K562 (cell line): Measurements from ENCODE around the gene DNAH1. TPM values are rescaled to one million over a fixed set of nuclear protein-coding genes. Genes with fewer than 3 reads are reported as not detected.

Source experiments
- ATAC-seq: fragments of 200-7000 bp; cut with Tn5 transposase; 3 replicates; pipeline ENCODE4 v1.9.1; 2020; ENCODE audit warnings: moderate library complexity
- BruUV-seq: library from RNA; stranded (reverse); fragments of 400-500 nt; replicated peaks from 2 replicates; lab custom pipeline; 2021; lab: Mats Ljungman, UMichigan
- CTCF ChIA-PET: fragments of 300-600 bp; formaldehyde crosslinking; extraction: SDS; loops from one replicate; lab custom pipeline; 2021; ENCODE audit warnings: low intra/inter-chr PET ratio; lab: Yijun Ruan, JAX
- POLR2A ChIA-PET: fragments of 300-600, 350-650 bp; sonication (Branson Sonifier 250); formaldehyde crosslinking; extraction: SDS; loops from one replicate; lab custom pipeline; 2021; ENCODE audit warnings: antibody characterized with exemption, inconsistent platforms; lab: Yijun Ruan, JAX
- DNase-seq, 4 experiments: peaks; one replicate each; pipeline versions ENCODE4 v3.0.0 to v3.0.0-alpha.2; 2011 to 2018; ENCODE audit warnings: low spot score in 3 of 4, mixed read lengths in 3 of 4; ENCODE audit errors: extremely low read depth in 1 of 4
- FAIRE-seq: peaks from 2 replicates; lab custom pipeline; 2011; peaks lifted over from hg19 to GRCh38; lab: Jason Lieb, UNC
- H2AFZ ChIP-seq: 2 replicates; pipeline ENCODE4 v1.6.0; 2011; ENCODE audit warnings: low read depth, low read length, control low read depth, inconsistent platforms
- H3K27ac ChIP-seq: fragments of 200-600 bp; 3 replicates; pipeline ENCODE4 v1.8.0; 2011; ENCODE audit warnings: low read depth, mild to moderate bottlenecking, control low read depth, inconsistent platforms, low read length, moderate library complexity, mixed read lengths; ENCODE audit errors: extremely low read depth
- H3K27me3 ChIP-seq, 2 experiments: fragments of 300-600 bp in 1 of 2; 2 replicates in 1 of 2; 3 replicates in 1 of 2; pipeline versions ENCODE4 v1.6.0 to v1.8.0; 2011; ENCODE audit warnings: inconsistent platforms in 2 of 2, low read length in 2 of 2, mild to moderate bottlenecking in 1 of 2, mixed read lengths in 1 of 2, moderate library complexity in 1 of 2; ENCODE audit not compliant: control insufficient read depth in 2 of 2, insufficient read depth in 2 of 2
- H3K36me3 ChIP-seq: fragments of 300-600 bp; 3 replicates; pipeline ENCODE4 v1.8.0; 2011; ENCODE audit warnings: mild to moderate bottlenecking, low read length, inconsistent platforms; ENCODE audit not compliant: control insufficient read depth, insufficient read depth
- H3K4me1 ChIP-seq, 2 experiments: fragments of 200-600 bp in 1 of 2; replicated peaks in 1 of 2; 2 replicates in 1 of 2; 3 replicates in 1 of 2; pipeline versions ENCODE4 v1.5.1 to v1.8.0; 2011; ENCODE audit warnings: inconsistent platforms in 2 of 2, low read length in 2 of 2, mild to moderate bottlenecking in 1 of 2, mixed read lengths in 1 of 2, moderate library complexity in 1 of 2; ENCODE audit not compliant: control insufficient read depth in 2 of 2, insufficient read depth in 2 of 2
- H3K4me2 ChIP-seq: 2 replicates; pipeline ENCODE4 v1.6.1; 2011; ENCODE audit warnings: low read length, control low read depth, inconsistent platforms, mixed read lengths; ENCODE audit not compliant: insufficient read depth
- H3K4me3 ChIP-seq: fragments of 200-600 bp; sonication (generic), shearing (Covaris generic); 2 replicates; pipeline ENCODE4 v1.5.1; 2016; ENCODE audit warnings: control low read depth, inconsistent platforms
- H3K79me2 ChIP-seq: fragments of 200-600 bp; 3 replicates; pipeline ENCODE4 v1.8.0; 2011; ENCODE audit warnings: low read length, inconsistent platforms; ENCODE audit not compliant: control insufficient read depth, insufficient read depth
- H3K9ac ChIP-seq, 2 experiments: 2 replicates each; pipeline versions ENCODE4 v1.6.0 to v1.6.1; 2011; ENCODE audit warnings: low read depth in 2 of 2, low read length in 2 of 2, control low read depth in 1 of 2, inconsistent platforms in 1 of 2, mild to moderate bottlenecking in 1 of 2, mixed read lengths in 1 of 2; ENCODE audit not compliant: insufficient read depth in 1 of 2
- H3K9me1 ChIP-seq: one replicate; pipeline ENCODE4 v1.6.0; 2011; ENCODE audit warnings: inconsistent platforms, mild to moderate bottlenecking, low read length, moderate library complexity; ENCODE audit not compliant: control insufficient read depth, insufficient read depth
- H3K9me3 ChIP-seq: replicated peaks from 2 replicates; pipeline ENCODE4 v1.5.1; 2011; ENCODE audit warnings: low read depth, low read length, inconsistent platforms; ENCODE audit not compliant: control insufficient read depth, insufficient read depth
- H4K20me1 ChIP-seq: replicated peaks from 2 replicates; pipeline ENCODE4 v1.6.1; 2011; ENCODE audit warnings: low read length, inconsistent platforms, mixed read lengths; ENCODE audit not compliant: control insufficient read depth, insufficient read depth
- IFI16 ChIP-seq: fragments of 250-450 bp; sonication (Bioruptor Pico); IDR thresholded peaks from 2 replicates; pipeline ENCODE4 v2.1.2; 2022; ENCODE audit warnings: mild to moderate bottlenecking, inconsistent platforms
- MXI1 ChIP-seq: IDR thresholded peaks from 2 replicates; pipeline ENCODE4 v1.6.1; 2011; ENCODE audit warnings: low read depth, mild to moderate bottlenecking, improper control_type of control experiment, low read length
- RBM22 ChIP-seq: fragments of 200-400 bp; formaldehyde crosslinking; IDR thresholded peaks from 2 replicates; pipeline ENCODE4 v1.6.1; 2018; ENCODE audit warnings: low read length, low read depth; ENCODE audit not compliant: poor library complexity, severe bottlenecking
- RFX1 ChIP-seq: fragments of 450-650 bp; IDR thresholded peaks from 2 replicates; pipeline ENCODE4 v1.6.1; 2016; ENCODE audit warnings: mild to moderate bottlenecking, moderate library complexity
- SIX5 ChIP-seq, 2 experiments: IDR thresholded peaks; 2 replicates each; pipeline ENCODE4 v1.6.1; 2011; ENCODE audit warnings: low read length in 2 of 2, borderline replicate concordance in 1 of 2, low read depth in 1 of 2, mild to moderate bottlenecking in 1 of 2, moderate library complexity in 1 of 2; ENCODE audit not compliant: insufficient read depth in 1 of 2
- VEZF1 ChIP-seq: fragments of 200-800 bp; sonication (Bioruptor generic); IDR thresholded peaks from 2 replicates; pipeline ENCODE4 v1.6.1; 2017; ENCODE audit warnings: missing genetic modification characterization, missing compliant biosample characterization
- ZNF41 ChIP-seq: fragments of 250-450 bp; sonication (Bioruptor Pico); conservative IDR thresholded peaks from 2 replicates; pipeline ENCODE4 v1.4.0; 2020; ENCODE audit warnings: mild to moderate bottlenecking
- WGBS: fragments of 100-300 bp; shearing (Covaris generic); methylation state at CpG from one replicate; pipeline ENCODE4 v1.1.6; 2016; ENCODE audit warnings: low coverage, mixed read lengths; ENCODE audit not compliant: insufficient coverage; ENCODE audit errors: missing lambda C conversion rate; 5-methylcytosine and 5-hydroxymethylcytosine counted together
- in situ Hi-C: fragments of 300-500 bp; cut with MboI; formaldehyde crosslinking; loops from 4 replicates; pipeline ENCODE4 v1.15.0; 2018; ENCODE audit warnings: inconsistent platforms, mixed read lengths
- intact Hi-C: fragments of 100-400 bp; cut with micrococcal nuclease; formaldehyde crosslinking; loops from 2 replicates; pipeline ENCODE4 v1.14.2; 2022
- polyA plus RNA-seq, 8 experiments: library from polyadenylated mRNA; depleted of rRNA in 4 of 8; stranded (reverse) in 5 of 8; unstranded in 3 of 8; fragments of >200 nt; fragmentation: Nextera tagmentation in 2 of 8; fragmentation: Illumina TruSeq in 1 of 8; extraction: Ambion mirVana in 2 of 8; extraction: Trizol in 1 of 8; gene quantifications; 2 replicates each; pipeline versions ENCODE4 v1.2.1 to v1.2.3, GENCODE V29; 2011 to 2014; ENCODE audit warnings: inconsistent platforms in 1 of 8, missing spikeins in 1 of 8
- total RNA-seq, 7 experiments: library from RNA; depleted of rRNA in 6 of 7; stranded (reverse); fragments of >200 nt in 6 of 7; fragmentation: Illumina TruSeq in 2 of 7; extraction: Trizol in 2 of 7; gene quantifications; 2 replicates each; pipeline versions ENCODE4 v1.2.1 to v1.2.3, GENCODE V29; 2011 to 2021; ENCODE audit warnings: low replicate concordance in 1 of 7
- TF ChIP-seq, protein P1 (sequence below): sonication (generic); formaldehyde crosslinking; IDR thresholded peaks from 2 replicates; pipeline ENCODE4 v1.8.1; 2023; ENCODE audit warnings: missing genetic modification reagents, mild to moderate bottlenecking, borderline replicate concordance

Gene DNAH1
- total and polyA plus RNA-seq, 9 of the 15 experiments (the other 6 are each of a cell fraction or from before 2014, with no cell fraction given), result 0.04 to 0.84 (median 0.50) TPM

DNA sequence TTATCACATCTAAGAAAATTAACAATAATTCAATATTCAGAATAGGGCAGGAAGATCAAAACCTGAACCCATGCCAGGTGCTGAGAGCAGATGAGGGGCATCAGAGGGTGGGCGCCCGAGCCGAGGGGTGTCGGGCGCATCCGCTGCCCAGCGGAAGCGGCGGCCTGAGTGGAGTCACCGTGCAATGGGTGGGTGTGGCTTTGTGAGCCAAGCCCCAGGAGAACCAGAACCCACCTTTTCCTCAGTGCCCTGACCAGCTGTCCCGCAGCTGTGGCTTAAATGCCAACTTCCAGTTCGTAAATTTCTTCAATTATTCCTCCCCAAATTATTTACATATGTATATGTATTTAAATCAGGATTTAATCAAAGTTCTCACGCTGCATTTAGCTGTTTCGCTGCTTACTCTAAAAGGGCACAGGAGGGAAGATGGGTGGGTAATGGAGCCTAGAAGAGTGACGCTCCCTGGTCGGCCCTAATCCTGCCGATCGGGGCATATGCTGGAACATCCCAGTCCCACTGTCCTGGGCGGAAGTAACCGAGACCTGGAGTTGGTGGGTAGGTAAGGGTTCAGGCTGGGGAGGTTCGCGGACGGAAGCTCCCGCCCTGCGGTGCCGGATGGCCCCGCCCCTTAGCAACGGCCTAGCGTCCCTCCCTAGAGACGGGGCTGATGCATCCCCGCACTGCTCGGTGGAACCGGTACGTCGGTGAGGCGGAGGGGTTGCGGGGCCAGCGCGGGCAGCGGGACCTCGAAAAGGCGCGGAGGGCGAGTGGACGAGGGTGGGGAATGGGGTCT lies 1.3 kb downstream of the DNAH1 start:
- no peaks in the 10 kb centered on the region for H3K79me2 ChIP-seq
- no peaks in the 10 kb centered on the region for H3K9me3 ChIP-seq
- DNase-seq, result peak; percentile 60 to 88 (median 77)
- H3K4me2 ChIP-seq, result peak overlapping the region; percentile 63
- H3K36me3 ChIP-seq, result no peaks in the 10 kb centered on the region
- 0 out of 2 replicates have a peak overlapping the region, but pooled peaks have one; percentile 3 for H3K4me3 ChIP-seq
- 21% methylated on average over 21 of the region's 45 CpGs for WGBS
- H3K27ac ChIP-seq, result no peak overlapping the region
- ChIA-PET CTCF (no interaction called here), POLR2A (interaction anchor here (0.7 to 1.0 kb wide), 2 partner anchors 32 to 371 kb away, joined by 3 read pairs; no protein-coding TSS in a partner anchor)
- in situ Hi-C loops, result no loop called here
- H3K4me1 ChIP-seq, result peaks cover 3 to 19% of the 10 kb centered on the region in 2 experiments
- H3K27me3 ChIP-seq, result no peaks in the 10 kb centered on the region
- peak; percentile 86 for FAIRE-seq
- peak overlapping the region in 1 of 2 experiments; percentile 74; a peak in 2 of 4 replicates for H3K9ac ChIP-seq
- H2AFZ ChIP-seq, result 0 out of 2 replicates have a peak overlapping the region, but pooled peaks have one; percentile 70
- H4K20me1 ChIP-seq, result no peaks in the 10 kb centered on the region
- BruUV-seq, result no TSS peak
- intact Hi-C loops, result no loop called here
- no peaks in the 10 kb centered on the region for H3K9me1 ChIP-seq
- peak; percentile 98 for ATAC-seq
- TF ChIP-seq RFX1, result peak; percentile 91
- no peak for TF ChIP-seq VEZF1 (CRISPR knock-in tag)
- TF ChIP-seq, protein P1, sequence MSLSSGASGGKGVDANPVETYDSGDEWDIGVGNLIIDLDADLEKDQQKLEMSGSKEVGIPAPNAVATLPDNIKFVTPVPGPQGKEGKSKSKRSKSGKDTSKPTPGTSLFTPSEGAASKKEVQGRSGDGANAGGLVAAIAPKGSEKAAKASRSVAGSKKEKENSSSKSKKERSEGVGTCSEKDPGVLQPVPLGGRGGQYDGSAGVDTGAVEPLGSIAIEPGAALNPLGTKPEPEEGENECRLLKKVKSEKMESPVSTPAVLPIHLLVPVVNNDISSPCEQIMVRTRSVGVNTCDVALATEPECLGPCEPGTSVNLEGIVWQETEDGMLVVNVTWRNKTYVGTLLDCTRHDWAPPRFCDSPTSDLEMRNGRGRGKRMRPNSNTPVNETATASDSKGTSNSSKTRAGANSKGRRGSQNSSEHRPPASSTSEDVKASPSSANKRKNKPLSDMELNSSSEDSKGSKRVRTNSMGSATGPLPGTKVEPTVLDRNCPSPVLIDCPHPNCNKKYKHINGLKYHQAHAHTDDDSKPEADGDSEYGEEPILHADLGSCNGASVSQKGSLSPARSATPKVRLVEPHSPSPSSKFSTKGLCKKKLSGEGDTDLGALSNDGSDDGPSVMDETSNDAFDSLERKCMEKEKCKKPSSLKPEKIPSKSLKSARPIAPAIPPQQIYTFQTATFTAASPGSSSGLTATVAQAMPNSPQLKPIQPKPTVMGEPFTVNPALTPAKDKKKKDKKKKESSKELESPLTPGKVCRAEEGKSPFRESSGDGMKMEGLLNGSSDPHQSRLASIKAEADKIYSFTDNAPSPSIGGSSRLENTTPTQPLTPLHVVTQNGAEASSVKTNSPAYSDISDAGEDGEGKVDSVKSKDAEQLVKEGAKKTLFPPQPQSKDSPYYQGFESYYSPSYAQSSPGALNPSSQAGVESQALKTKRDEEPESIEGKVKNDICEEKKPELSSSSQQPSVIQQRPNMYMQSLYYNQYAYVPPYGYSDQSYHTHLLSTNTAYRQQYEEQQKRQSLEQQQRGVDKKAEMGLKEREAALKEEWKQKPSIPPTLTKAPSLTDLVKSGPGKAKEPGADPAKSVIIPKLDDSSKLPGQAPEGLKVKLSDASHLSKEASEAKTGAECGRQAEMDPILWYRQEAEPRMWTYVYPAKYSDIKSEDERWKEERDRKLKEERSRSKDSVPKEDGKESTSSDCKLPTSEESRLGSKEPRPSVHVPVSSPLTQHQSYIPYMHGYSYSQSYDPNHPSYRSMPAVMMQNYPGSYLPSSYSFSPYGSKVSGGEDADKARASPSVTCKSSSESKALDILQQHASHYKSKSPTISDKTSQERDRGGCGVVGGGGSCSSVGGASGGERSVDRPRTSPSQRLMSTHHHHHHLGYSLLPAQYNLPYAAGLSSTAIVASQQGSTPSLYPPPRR (CRISPR knock-in tag), result no peak
- peak; percentile 28 for TF ChIP-seq RBM22
- no peak for TF ChIP-seq SIX5 (IDR thresholded peaks at IDR 0.05; ENCODE audit: borderline replicate concordance in 1 of 2, insufficient read depth in 1 of 2, low read depth in 1 of 2, low read length in 2 of 2)
- peak; percentile 48; the same call in 1 of the 2 replicates for TF ChIP-seq MXI1
- no peak for TF ChIP-seq IFI16 (CRISPR knock-in tag)
- TF ChIP-seq ZNF41, result no peak
